Uterus (tissue), 4 donors: ENCODE data around the gene IGF1R. TPM values are rescaled to one million over a fixed set of nuclear protein-coding genes. Genes with fewer than 3 reads are reported as not detected.
A peak's percentile ranks its signal among the peaks of the same experiment; 100 is the strongest.

ENCODE experiments used
- DNase-seq, 2 donors: peaks; one replicate each; pipeline ENCODE4 v3.0.0-alpha.2; 2019 to 2020
- H3K27ac ChIP-seq, 2 donors: fragments of 200-600 bp; sonication (generic); 1 replicate in 1 of 2; 2 replicates in 1 of 2; pipeline ENCODE4 v1.5.1; 2016 to 2018
- H3K27me3 ChIP-seq, 2 donors: fragments of 200-600 bp; sonication (generic); one replicate each; pipeline ENCODE4 v1.5.1; 2018 to 2019; ENCODE audit warnings: control low read depth in 1 of 2
- H3K36me3 ChIP-seq, 2 donors: fragments of 200-600 bp; sonication (generic); one replicate each; pipeline ENCODE4 v1.5.1; 2019; ENCODE audit warnings: control low read depth in 1 of 2
- H3K4me1 ChIP-seq, 2 donors: fragments of 200-600 bp; sonication (generic); one replicate each; pipeline ENCODE4 v1.5.1; 2018 to 2019; ENCODE audit warnings: control low read depth in 1 of 2
- H3K4me3 ChIP-seq, 2 donors: fragments of 200-600 bp; sonication (generic); 1 replicate in 1 of 2; 2 replicates in 1 of 2; pipeline ENCODE4 v1.5.1; 2018 to 2019; ENCODE audit warnings: mild to moderate bottlenecking in 1 of 2
- H3K9me3 ChIP-seq, 2 donors: fragments of 200-600 bp; sonication (generic); one replicate each; pipeline ENCODE4 v1.5.1; 2019; ENCODE audit warnings: control low read depth in 1 of 2
- CTCF ChIP-seq, 4 experiments: fragments of 200-600 bp in 2 of 4; fragments of 450-650 bp in 2 of 4; sonication (generic) in 2 of 4; IDR thresholded peaks; one replicate each; pipeline ENCODE4 v1.5.1; 2016 to 2019; ENCODE audit warnings: antibody characterized with exemption in 4 of 4, mild to moderate bottlenecking in 2 of 4, moderate library complexity in 1 of 4
- POLR2A ChIP-seq, 2 donors: fragments of 450-650 bp; IDR thresholded peaks; one replicate each; pipeline ENCODE4 v1.6.1; 2016; ENCODE audit warnings: antibody characterized with exemption in 2 of 2, mild to moderate bottlenecking in 1 of 2, moderate library complexity in 1 of 2
- intact Hi-C: fragments of 100-400 bp; cut with DNase I; formaldehyde crosslinking; loops from one replicate; pipeline ENCODE4 v1.15.1; 2023; ENCODE audit warnings: low total_unique reads
- total RNA-seq, 4 donors: library from RNA; depleted of rRNA in 3 of 4; stranded (reverse); fragments of >200 nt in 3 of 4; gene quantifications; one replicate each; pipeline versions ENCODE4 v1.1.0 to v1.2.4, GENCODE V29; 2014 to 2023
- donor health status: DM: yes; HTN: yes; CAD: no.

IGF1R gene
- total RNA-seq, 4 donors from 2014 or later, result 30.0 to 95.2 (median 57.5) TPM

DNA sequence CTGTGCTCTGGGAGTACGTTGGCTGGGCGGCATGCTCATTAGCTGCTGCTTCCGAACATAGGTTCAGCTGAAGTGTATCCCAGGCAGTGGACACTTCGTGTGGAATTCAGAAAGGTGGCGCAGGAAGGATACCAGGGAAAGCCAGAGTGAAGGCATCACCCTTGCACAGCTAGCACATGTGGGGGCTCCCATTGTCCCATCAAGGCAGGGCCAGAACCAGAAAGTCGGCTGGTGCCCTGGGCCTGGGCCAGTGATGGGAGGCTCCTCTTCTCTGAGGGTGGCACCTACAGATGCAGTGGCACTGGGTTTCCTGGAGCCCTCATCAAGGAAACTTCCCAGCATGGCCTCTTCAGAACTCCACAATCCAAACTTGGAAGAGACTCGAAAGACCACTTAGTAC lies 302.7 kb downstream of the IGF1R start:
- DNase-seq, result no peak
- Histone ChIP-seq H3K27ac (peak overlapping the region in 1 of 2 donors; percentile 78), H3K36me3 (no peaks in the 10 kb centered on the region), H3K9me3 (no peaks in the 10 kb centered on the region), H3K4me1 (peaks cover 3 to 6% of the 10 kb centered on the region in 2 donors), H3K4me3 (no peak overlapping the region), H3K27me3 (no peaks in the 10 kb centered on the region)
- TF ChIP-seq CTCF (IDR thresholded peaks at IDR 0.05) (no peak), POLR2A (IDR thresholded peaks at IDR 0.05) (no peak)
- intact Hi-C loops, result no loop called here

GRCh38 chr15:98951493-98952320 lies 303.4 kb downstream of the IGF1R start:
- intact Hi-C loops, result no loop called here
- H3K4me3 ChIP-seq, result no peak overlapping the region
- H3K27ac ChIP-seq, result peak overlapping the region; percentile 78 to 93
- TF ChIP-seq CTCF (IDR thresholded peaks at IDR 0.05) (no peak), POLR2A (IDR thresholded peaks at IDR 0.05) (no peak)
- H3K27me3 ChIP-seq, result no peaks in the 10 kb centered on the region
- H3K4me1 ChIP-seq, result peaks cover 3 to 6% of the 10 kb centered on the region in 2 donors
- no peak for DNase-seq
- H3K36me3 ChIP-seq, result no peaks in the 10 kb centered on the region
- no peaks in the 10 kb centered on the region for H3K9me3 ChIP-seq

DNA sequence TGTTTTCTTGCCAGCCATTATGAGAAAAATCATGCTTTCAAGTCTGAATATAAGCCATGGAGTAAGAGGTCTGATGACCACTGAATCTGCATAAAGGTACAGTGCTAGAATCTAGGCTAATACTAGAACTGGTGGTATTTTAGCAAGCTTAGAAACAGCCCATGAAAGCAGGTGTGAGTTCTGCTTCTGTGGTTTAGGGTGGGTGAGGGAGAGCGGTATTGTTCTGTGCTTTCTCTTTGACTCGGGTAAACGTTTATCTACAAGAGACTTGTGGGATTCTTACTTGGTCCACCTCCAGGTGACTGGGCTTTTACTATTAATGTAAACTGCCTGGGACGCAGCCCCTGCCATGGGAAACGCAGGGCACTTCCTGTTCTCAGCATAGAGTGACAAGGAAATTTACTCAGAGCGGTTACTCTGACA lies 304.1 kb downstream of the IGF1R start:
- peaks cover 3 to 6% of the 10 kb centered on the region in 2 donors for H3K4me1 ChIP-seq
- H3K27ac ChIP-seq, result peak overlapping the region; percentile 78 to 93
- DNase-seq, result no peak
- no peaks in the 10 kb centered on the region for H3K27me3 ChIP-seq
- H3K36me3 ChIP-seq, result no peaks in the 10 kb centered on the region
- H3K9me3 ChIP-seq, result no peaks in the 10 kb centered on the region
- TF ChIP-seq POLR2A (IDR thresholded peaks at IDR 0.05) (no peak), CTCF (IDR thresholded peaks at IDR 0.05) (no peak)
- no peak overlapping the region for H3K4me3 ChIP-seq
- intact Hi-C loops, result no loop called here

- Histone ChIP-seq H3K27ac (peak overlapping the region; percentile 78 to 93), H3K9me3 (no peaks in the 10 kb centered on the region), H3K27me3 (no peaks in the 10 kb centered on the region), H3K36me3 (no peaks in the 10 kb centered on the region), H3K4me3 (no peak overlapping the region), H3K4me1 (peaks cover 3 to 6% of the 10 kb centered on the region in 2 donors)
- intact Hi-C loops, result no loop called here
- TF ChIP-seq CTCF (IDR thresholded peaks at IDR 0.05) (no peak), POLR2A (IDR thresholded peaks at IDR 0.05) (no peak)
- DNase-seq, result peak in 1 of 2 donors; percentile 29
These were observed 304.9 kb downstream of the IGF1R start for GRCh38 chr15:98953000-98953787.

GRCh38 chr15:98953968-98954367 lies 305.6 kb downstream of the IGF1R start:
- Histone ChIP-seq H3K27ac (peak overlapping the region; percentile 78 to 93), H3K27me3 (no peaks in the 10 kb centered on the region), H3K36me3 (no peaks in the 10 kb centered on the region), H3K9me3 (no peaks in the 10 kb centered on the region), H3K4me1 (peaks cover 3 to 6% of the 10 kb centered on the region in 2 donors), H3K4me3 (no peak overlapping the region)
- TF ChIP-seq CTCF (IDR thresholded peaks at IDR 0.05), result no peak
- peak in 1 of 2 donors; percentile 40 for DNase-seq
- intact Hi-C loops, result no loop called here
